ENCODE data around the gene GLI3.

Gene GLI3

GRCh38 chr7:42143711-42144600, 93.1 kb downstream of the GLI3 start:
- no peak for DNase-seq (ENCODE audit: low spot score)

GRCh38 chr7:42142089-42142488, 94.9 kb downstream of the GLI3 start:
- DNase-seq (ENCODE audit: low spot score) = no peak

- no peak for DNase-seq (ENCODE audit: low spot score)
These were observed 97.3 kb downstream of the GLI3 start for GRCh38 chr7:42139751-42140150.

GRCh38 chr7:42138691-42139090, 98.3 kb downstream of the GLI3 start:
- no peak for DNase-seq (ENCODE audit: low spot score)

GRCh38 chr7:42137941-42138340, 99.1 kb downstream of the GLI3 start:
- DNase-seq (ENCODE audit: low spot score) = no peak

GRCh38 chr7:42137431-42137830, 99.6 kb downstream of the GLI3 start:
- no peak for DNase-seq (ENCODE audit: low spot score)

- DNase-seq (ENCODE audit: low spot score) = no peak
These were observed 101.3 kb downstream of the GLI3 start for GRCh38 chr7:42135728-42136127.

GRCh38 chr7:42134276-42134876, 102.6 kb downstream of the GLI3 start:
- no peak for DNase-seq (ENCODE audit: low spot score)

- DNase-seq (ENCODE audit: low spot score) = no peak
These were observed 103.7 kb downstream of the GLI3 start for GRCh38 chr7:42133321-42133720.

- peak; percentile 2 for DNase-seq (ENCODE audit: low spot score)
These were observed 108.3 kb downstream of the GLI3 start for GRCh38 chr7:42128703-42129102.

- DNase-seq (ENCODE audit: low spot score) = no peak
These were observed 109.8 kb downstream of the GLI3 start for GRCh38 chr7:42127232-42127622.

GRCh38 chr7:42126475-42127231, 110.4 kb downstream of the GLI3 start:
- DNase-seq (ENCODE audit: low spot score) = no peak

GRCh38 chr7:42125321-42125720, 111.7 kb downstream of the GLI3 start:
- no peak for DNase-seq (ENCODE audit: low spot score)

- DNase-seq (ENCODE audit: low spot score) = no peak
These were observed 113.3 kb downstream of the GLI3 start for GRCh38 chr7:42123716-42124115.

GRCh38 chr7:42120191-42120590, 116.8 kb downstream of the GLI3 start:
- no peak for DNase-seq (ENCODE audit: low spot score)

GRCh38 chr7:42117201-42117600, 119.8 kb downstream of the GLI3 start:
- DNase-seq (ENCODE audit: low spot score) = no peak

GRCh38 chr7:42115795-42116194, 121.2 kb downstream of the GLI3 start:
- DNase-seq (ENCODE audit: low spot score) = no peak

- DNase-seq (ENCODE audit: low spot score) = no peak
These were observed 126.7 kb downstream of the GLI3 start for GRCh38 chr7:42110333-42110732.

GRCh38 chr7:42108803-42109528, 128.0 kb downstream of the GLI3 start:
- no peak for DNase-seq (ENCODE audit: low spot score)

GRCh38 chr7:42107484-42108240, 129.3 kb downstream of the GLI3 start:
- no peak for DNase-seq (ENCODE audit: low spot score)

- no peak for DNase-seq (ENCODE audit: low spot score)
These were observed 130.4 kb downstream of the GLI3 start for GRCh38 chr7:42106562-42106961.

All from RKO (cell line).